Mammary epithelial cell (primary cell): Measurements from ENCODE around the gene FAM210B.

ENCODE experiments used
- CTCF ChIP-seq, 2 donors: IDR thresholded peaks in 1 of 2; conservative IDR thresholded peaks in 1 of 2; 2 replicates each; pipeline ENCODE4 v1.5.1; 2011 to 2012; ENCODE audit warnings: inconsistent platforms in 2 of 2, low read length in 2 of 2, mild to moderate bottlenecking in 2 of 2, control low read depth in 1 of 2, low read depth in 1 of 2; ENCODE audit not compliant: insufficient read depth in 1 of 2; ENCODE audit errors: extremely low read depth in 1 of 2
- EZH2 ChIP-seq: IDR thresholded peaks from 2 replicates; pipeline ENCODE4 v1.6.1; 2012; ENCODE audit warnings: low read length, inconsistent platforms, borderline replicate concordance

- TF ChIP-seq CTCF (conservative IDR thresholded peaks at IDR 0.05 in 1 of 2, IDR thresholded peaks at IDR 0.05 in 1 of 2; ENCODE audit: extremely low read depth in 1 of 2, insufficient read depth in 1 of 2, low read depth in 1 of 2, low read length in 2 of 2) = no peak
- no peak for TF ChIP-seq EZH2
These were observed 15.2 kb downstream of the FAM210B start for GRCh38 chr20:56373942-56374341.
